SK-N-SH treated with all-trans-retinoic acid at 6 μM for 48 hours (cell line): ENCODE data around the gene FRMD4A.

Source experiments
- ATAC-seq: fragments of 200-7000 bp; cut with Tn5 transposase; 3 replicates; pipeline ENCODE4 v1.9.1; 2020; ENCODE audit warnings: mild to moderate bottlenecking, moderate library complexity
- ARNTL ChIP-seq: fragments of 450-650 bp; formaldehyde crosslinking; IDR thresholded peaks from 2 replicates; pipeline ENCODE4 v1.5.0; 2020; ENCODE audit warnings: low read depth, mild to moderate bottlenecking, moderate library complexity, borderline replicate concordance
- BACH2 ChIP-seq: fragments of 250-450 bp; sonication (Bioruptor Pico); IDR thresholded peaks from 2 replicates; pipeline ENCODE4 v1.9.0; 2021; ENCODE audit warnings: mild to moderate bottlenecking, borderline replicate concordance
- CSDC2 ChIP-seq: fragments of 250-450 bp; sonication (Bioruptor Pico); IDR thresholded peaks from 2 replicates; pipeline ENCODE4 v1.5.0; 2020; ENCODE audit warnings: mild to moderate bottlenecking, moderate library complexity
- ISL1 ChIP-seq: fragments of 250-450 bp; sonication (Bioruptor Pico); IDR thresholded peaks from 2 replicates; pipeline ENCODE4 v2.1.2; 2022; ENCODE audit warnings: mild to moderate bottlenecking, moderate library complexity
- PPARA ChIP-seq: fragments of 250-450 bp; sonication (Bioruptor Pico); IDR thresholded peaks from 2 replicates; pipeline ENCODE4 v1.5.0; 2020; ENCODE audit warnings: mild to moderate bottlenecking, borderline replicate concordance
- TCF4 ChIP-seq: fragments of 250-450 bp; sonication (Bioruptor Pico); IDR thresholded peaks from 2 replicates; pipeline ENCODE4 v1.8.0; 2021; ENCODE audit warnings: mild to moderate bottlenecking, moderate library complexity, borderline replicate concordance
- ZC3H10 ChIP-seq: fragments of 250-450 bp; sonication (Bioruptor Pico); IDR thresholded peaks from 2 replicates; pipeline ENCODE4 v1.5.1; 2021; ENCODE audit warnings: mild to moderate bottlenecking, moderate library complexity
- ZFP3 ChIP-seq: fragments of 250-450 bp; sonication (Bioruptor Pico); IDR thresholded peaks from 2 replicates; pipeline ENCODE4 v1.5.0; 2020; ENCODE audit warnings: mild to moderate bottlenecking, moderate library complexity
- ZNF70 ChIP-seq: fragments of 450-650 bp; formaldehyde crosslinking; IDR thresholded peaks from 2 replicates; pipeline ENCODE4 v1.5.0; 2020; ENCODE audit warnings: mild to moderate bottlenecking, moderate library complexity
- TF ChIP-seq, protein P1 (sequence below): fragments of 250-450 bp; sonication (Bioruptor Pico); IDR thresholded peaks from 2 replicates; pipeline ENCODE4 v1.5.0; 2020; ENCODE audit warnings: mild to moderate bottlenecking, moderate library complexity
- TF ChIP-seq, protein P2 (sequence below): fragments of 250-450 bp; sonication (Bioruptor Pico); IDR thresholded peaks from 2 replicates; pipeline ENCODE4 v1.8.0; 2020; ENCODE audit warnings: mild to moderate bottlenecking, moderate library complexity, borderline replicate concordance
- TF ChIP-seq, protein P3 (sequence below): fragments of 250-450 bp; sonication (Bioruptor Pico); IDR thresholded peaks from 2 replicates; pipeline ENCODE4 v1.5.1; 2021; ENCODE audit warnings: mild to moderate bottlenecking, moderate library complexity
- TF ChIP-seq, protein P4 (sequence below): fragments of 250-450 bp; sonication (Bioruptor Pico); IDR thresholded peaks from 2 replicates; pipeline ENCODE4 v1.5.1; 2020; ENCODE audit warnings: low read depth, mild to moderate bottlenecking, moderate library complexity
- TF ChIP-seq, protein P5 (sequence below): fragments of 250-450 bp; sonication (Bioruptor Pico); IDR thresholded peaks from 2 replicates; pipeline ENCODE4 v1.8.0; 2021; ENCODE audit warnings: low read depth, mild to moderate bottlenecking, moderate library complexity, borderline replicate concordance

The FRMD4A gene

DNA sequence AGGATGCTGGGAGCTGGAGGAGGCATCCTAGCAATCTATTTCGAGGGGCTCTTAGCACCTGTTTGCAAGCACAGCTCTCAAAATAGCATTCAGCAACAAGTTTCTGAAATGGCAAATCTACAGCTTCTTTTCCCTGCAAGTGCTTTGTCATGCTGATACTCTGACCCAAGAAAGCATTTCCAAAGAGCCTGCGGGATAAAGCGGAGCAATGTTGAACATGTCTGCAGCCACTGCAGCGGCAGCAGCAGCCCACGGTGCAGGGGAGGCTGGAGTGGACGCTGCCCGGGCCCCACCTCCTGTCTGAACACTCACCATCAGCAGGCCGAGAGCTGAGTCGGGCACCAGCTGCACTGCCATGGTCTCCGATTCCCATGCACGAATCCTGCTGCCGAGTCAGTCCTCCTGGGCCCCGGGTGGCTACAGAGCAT lies 964 bp downstream of the FRMD4A start:
- ATAC-seq, result no peak
- TF ChIP-seq ZFP3 (CRISPR knock-in tag), result no peak
- TF ChIP-seq, protein P1, sequence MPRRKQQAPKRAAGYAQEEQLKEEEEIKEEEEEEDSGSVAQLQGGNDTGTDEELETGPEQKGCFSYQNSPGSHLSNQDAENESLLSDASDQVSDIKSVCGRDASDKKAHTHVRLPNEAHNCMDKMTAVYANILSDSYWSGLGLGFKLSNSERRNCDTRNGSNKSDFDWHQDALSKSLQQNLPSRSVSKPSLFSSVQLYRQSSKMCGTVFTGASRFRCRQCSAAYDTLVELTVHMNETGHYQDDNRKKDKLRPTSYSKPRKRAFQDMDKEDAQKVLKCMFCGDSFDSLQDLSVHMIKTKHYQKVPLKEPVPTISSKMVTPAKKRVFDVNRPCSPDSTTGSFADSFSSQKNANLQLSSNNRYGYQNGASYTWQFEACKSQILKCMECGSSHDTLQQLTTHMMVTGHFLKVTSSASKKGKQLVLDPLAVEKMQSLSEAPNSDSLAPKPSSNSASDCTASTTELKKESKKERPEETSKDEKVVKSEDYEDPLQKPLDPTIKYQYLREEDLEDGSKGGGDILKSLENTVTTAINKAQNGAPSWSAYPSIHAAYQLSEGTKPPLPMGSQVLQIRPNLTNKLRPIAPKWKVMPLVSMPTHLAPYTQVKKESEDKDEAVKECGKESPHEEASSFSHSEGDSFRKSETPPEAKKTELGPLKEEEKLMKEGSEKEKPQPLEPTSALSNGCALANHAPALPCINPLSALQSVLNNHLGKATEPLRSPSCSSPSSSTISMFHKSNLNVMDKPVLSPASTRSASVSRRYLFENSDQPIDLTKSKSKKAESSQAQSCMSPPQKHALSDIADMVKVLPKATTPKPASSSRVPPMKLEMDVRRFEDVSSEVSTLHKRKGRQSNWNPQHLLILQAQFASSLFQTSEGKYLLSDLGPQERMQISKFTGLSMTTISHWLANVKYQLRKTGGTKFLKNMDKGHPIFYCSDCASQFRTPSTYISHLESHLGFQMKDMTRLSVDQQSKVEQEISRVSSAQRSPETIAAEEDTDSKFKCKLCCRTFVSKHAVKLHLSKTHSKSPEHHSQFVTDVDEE, result no peak
- TF ChIP-seq TCF4, result no peak
- TF ChIP-seq CSDC2 (CRISPR knock-in tag), result no peak
- TF ChIP-seq PPARA (CRISPR knock-in tag), result no peak
- TF ChIP-seq, protein P2, sequence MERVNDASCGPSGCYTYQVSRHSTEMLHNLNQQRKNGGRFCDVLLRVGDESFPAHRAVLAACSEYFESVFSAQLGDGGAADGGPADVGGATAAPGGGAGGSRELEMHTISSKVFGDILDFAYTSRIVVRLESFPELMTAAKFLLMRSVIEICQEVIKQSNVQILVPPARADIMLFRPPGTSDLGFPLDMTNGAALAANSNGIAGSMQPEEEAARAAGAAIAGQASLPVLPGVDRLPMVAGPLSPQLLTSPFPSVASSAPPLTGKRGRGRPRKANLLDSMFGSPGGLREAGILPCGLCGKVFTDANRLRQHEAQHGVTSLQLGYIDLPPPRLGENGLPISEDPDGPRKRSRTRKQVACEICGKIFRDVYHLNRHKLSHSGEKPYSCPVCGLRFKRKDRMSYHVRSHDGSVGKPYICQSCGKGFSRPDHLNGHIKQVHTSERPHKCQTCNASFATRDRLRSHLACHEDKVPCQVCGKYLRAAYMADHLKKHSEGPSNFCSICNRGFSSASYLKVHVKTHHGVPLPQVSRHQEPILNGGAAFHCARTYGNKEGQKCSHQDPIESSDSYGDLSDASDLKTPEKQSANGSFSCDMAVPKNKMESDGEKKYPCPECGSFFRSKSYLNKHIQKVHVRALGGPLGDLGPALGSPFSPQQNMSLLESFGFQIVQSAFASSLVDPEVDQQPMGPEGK, result no peak
- TF ChIP-seq, protein P3, sequence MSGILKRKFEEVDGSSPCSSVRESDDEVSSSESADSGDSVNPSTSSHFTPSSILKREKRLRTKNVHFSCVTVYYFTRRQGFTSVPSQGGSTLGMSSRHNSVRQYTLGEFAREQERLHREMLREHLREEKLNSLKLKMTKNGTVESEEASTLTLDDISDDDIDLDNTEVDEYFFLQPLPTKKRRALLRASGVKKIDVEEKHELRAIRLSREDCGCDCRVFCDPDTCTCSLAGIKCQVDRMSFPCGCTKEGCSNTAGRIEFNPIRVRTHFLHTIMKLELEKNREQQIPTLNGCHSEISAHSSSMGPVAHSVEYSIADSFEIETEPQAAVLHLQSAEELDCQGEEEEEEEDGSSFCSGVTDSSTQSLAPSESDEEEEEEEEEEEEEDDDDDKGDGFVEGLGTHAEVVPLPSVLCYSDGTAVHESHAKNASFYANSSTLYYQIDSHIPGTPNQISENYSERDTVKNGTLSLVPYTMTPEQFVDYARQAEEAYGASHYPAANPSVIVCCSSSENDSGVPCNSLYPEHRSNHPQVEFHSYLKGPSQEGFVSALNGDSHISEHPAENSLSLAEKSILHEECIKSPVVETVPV, result no peak
- TF ChIP-seq, protein P4, sequence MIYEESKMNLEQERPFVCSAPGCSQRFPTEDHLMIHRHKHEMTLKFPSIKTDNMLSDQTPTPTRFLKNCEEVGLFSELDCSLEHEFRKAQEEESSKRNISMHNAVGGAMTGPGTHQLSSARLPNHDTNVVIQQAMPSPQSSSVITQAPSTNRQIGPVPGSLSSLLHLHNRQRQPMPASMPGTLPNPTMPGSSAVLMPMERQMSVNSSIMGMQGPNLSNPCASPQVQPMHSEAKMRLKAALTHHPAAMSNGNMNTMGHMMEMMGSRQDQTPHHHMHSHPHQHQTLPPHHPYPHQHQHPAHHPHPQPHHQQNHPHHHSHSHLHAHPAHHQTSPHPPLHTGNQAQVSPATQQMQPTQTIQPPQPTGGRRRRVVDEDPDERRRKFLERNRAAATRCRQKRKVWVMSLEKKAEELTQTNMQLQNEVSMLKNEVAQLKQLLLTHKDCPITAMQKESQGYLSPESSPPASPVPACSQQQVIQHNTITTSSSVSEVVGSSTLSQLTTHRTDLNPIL (CRISPR knock-in tag), result no peak
- TF ChIP-seq, protein P5, sequence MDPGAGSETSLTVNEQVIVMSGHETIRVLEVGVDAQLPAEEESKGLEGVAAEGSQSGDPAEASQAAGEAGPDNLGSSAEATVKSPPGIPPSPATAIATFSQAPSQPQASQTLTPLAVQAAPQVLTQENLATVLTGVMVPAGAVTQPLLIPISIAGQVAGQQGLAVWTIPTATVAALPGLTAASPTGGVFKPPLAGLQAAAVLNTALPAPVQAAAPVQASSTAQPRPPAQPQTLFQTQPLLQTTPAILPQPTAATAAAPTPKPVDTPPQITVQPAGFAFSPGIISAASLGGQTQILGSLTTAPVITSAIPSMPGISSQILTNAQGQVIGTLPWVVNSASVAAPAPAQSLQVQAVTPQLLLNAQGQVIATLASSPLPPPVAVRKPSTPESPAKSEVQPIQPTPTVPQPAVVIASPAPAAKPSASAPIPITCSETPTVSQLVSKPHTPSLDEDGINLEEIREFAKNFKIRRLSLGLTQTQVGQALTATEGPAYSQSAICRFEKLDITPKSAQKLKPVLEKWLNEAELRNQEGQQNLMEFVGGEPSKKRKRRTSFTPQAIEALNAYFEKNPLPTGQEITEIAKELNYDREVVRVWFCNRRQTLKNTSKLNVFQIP (CRISPR knock-in tag), result no peak
- no peak for TF ChIP-seq ZNF70 (CRISPR knock-in tag)
- no peak for TF ChIP-seq ARNTL (CRISPR knock-in tag)
- no peak for TF ChIP-seq ISL1
- TF ChIP-seq, all 23 proteins: peak for 0

DNA sequence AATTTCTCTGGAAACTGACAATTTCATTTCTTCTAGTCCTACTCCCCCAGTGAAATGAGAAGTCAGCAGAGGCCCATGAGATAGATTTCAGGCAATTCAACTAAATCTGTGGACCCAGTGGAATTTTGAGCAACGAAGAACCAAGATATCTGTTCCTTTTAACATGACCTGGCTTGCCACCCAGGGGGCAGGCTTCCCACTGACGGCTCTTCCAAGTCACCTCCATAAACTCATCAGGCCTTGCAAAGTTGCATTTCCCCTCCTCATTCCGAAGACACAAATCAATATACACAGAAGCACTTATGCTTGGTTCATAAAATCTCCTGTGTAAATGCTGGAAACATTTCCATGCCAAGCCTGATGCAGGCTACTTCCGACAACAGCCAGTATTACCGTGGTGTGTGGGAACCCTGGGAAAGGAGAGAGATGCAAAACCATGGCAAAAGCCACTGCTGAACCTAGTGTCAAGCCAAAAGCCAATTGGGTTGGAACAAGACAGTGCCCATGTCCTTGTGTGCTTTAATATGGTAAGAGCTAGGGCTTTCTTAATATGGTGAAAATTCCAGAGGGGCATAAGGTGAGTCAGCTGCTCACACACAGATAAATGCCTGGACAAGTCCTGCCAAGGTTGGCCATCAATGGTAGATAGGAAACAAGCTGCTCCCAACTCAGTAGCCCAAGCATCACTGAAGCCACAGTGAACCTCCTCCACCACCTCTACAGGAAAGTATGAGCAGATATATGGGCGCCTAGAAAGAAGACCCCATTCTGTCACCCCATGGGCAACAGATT lies 1.6 kb downstream of the FRMD4A start:
- TF ChIP-seq ISL1 (no peak), PPARA (CRISPR knock-in tag) (no peak)
- no peak for ATAC-seq

DNA sequence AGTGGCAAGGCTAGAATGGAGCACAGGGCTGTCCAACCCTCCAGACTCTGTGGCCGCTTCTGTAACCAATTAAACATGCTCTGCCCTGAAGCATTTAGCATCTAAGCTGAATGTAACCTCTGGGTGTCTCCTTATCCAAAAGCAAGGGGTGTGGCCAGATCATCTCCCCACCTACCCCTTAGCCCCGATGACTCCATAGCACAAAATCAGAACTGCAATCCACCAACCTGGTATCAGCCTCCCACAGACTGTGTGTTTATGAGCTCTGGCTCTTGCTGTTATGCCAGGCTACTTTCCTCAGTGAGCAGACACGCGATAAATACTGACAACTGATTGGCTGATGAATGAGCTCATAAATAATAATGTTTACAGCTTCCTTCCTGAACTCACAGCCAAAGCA lies 3.2 kb downstream of the FRMD4A start:
- ATAC-seq, result no peak
- TF ChIP-seq ZC3H10 (CRISPR knock-in tag) (no peak), BACH2 (CRISPR knock-in tag) (no peak)

DNA sequence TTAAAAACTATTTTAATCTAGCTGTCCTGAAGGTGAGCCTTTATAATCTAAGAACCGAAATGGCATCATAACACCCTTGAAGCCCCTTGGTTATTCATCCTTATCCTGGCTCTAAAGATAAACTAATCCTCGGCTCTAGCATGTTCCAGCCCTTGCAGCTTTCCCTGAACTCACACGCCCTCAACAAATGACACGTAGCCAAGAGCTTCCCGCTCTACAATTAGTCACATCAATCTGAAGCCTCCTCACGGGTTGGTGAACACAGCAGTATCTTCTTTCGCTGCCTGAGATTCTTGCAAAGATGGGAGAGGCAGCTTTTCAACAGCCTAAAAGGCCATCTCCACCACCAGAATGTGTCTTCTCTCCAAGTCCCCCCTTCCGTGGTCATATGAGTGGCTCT lies 4.1 kb downstream of the FRMD4A start:
- ATAC-seq, result no peak

More for the DNA sequence above, 4.1 kb downstream of the FRMD4A start:
- TF ChIP-seq, protein P2, result no peak
- TF ChIP-seq ARNTL (CRISPR knock-in tag) (no peak), PPARA (CRISPR knock-in tag) (no peak), BACH2 (CRISPR knock-in tag) (no peak)
